GM23338 (cell line): ENCODE results near the gene TNNI3. TPM values are rescaled to one million over a fixed set of nuclear protein-coding genes. Genes with fewer than 3 reads are reported as not detected.
A peak's percentile ranks its signal among the peaks of the same experiment; 100 is the strongest.

Source experiments
- ATAC-seq: fragments of 200-7000 bp; cut with Tn5 transposase; 3 replicates; pipeline ENCODE4 v1.9.1; 2020
- DNase-seq: peaks from one replicate; pipeline ENCODE4 v3.0.0-alpha.2; 2015; ENCODE audit warnings: low spot score
- H2AFZ ChIP-seq: fragments of 200-600 bp; sonication (generic); 2 replicates; pipeline ENCODE4 v1.8.0; 2016; ENCODE audit warnings: antibody characterized with exemption, mild to moderate bottlenecking, moderate library complexity
- H3F3A ChIP-seq: fragments of 200-600 bp; sonication (generic); replicated peaks from 2 replicates; pipeline ENCODE4 v1.8.0; 2017; ENCODE audit warnings: antibody characterized with exemption, mixed run types, low read depth
- H3K27ac ChIP-seq: fragments of 200-600 bp; sonication (generic); 2 replicates; pipeline ENCODE4 v1.6.1; 2016; ENCODE audit warnings: low read depth
- H3K27me3 ChIP-seq: fragments of 200-600 bp; sonication (generic); 2 replicates; pipeline ENCODE4 v1.8.0; 2016; ENCODE audit warnings: mild to moderate bottlenecking, mixed run types, moderate library complexity; ENCODE audit not compliant: insufficient read depth
- H3K36me3 ChIP-seq: fragments of 200-600 bp; sonication (generic); 2 replicates; pipeline ENCODE4 v1.8.0; 2016; ENCODE audit warnings: mild to moderate bottlenecking; ENCODE audit not compliant: insufficient read depth
- H3K4me1 ChIP-seq: fragments of 200-600 bp; sonication (generic); 2 replicates; pipeline ENCODE4 v1.8.0; 2016; ENCODE audit warnings: mild to moderate bottlenecking, moderate library complexity; ENCODE audit not compliant: insufficient read depth
- H3K4me2 ChIP-seq: fragments of 200-600 bp; sonication (generic); 2 replicates; pipeline ENCODE4 v1.7.1; 2017; ENCODE audit warnings: mixed run types
- H3K4me3 ChIP-seq: fragments of 200-600 bp; sonication (generic); 2 replicates; pipeline ENCODE4 v1.6.1; 2016; ENCODE audit warnings: mixed run types
- H3K79me2 ChIP-seq: fragments of 200-600 bp; sonication (generic); replicated peaks from 2 replicates; pipeline ENCODE4 v1.8.0; 2017; ENCODE audit warnings: mild to moderate bottlenecking; ENCODE audit not compliant: insufficient read depth
- H3K9me2 ChIP-seq: fragments of 200-600 bp; sonication (generic); 2 replicates; pipeline ENCODE4 v1.8.0; 2017; ENCODE audit not compliant: insufficient read depth
- H4K20me1 ChIP-seq: fragments of 200-600 bp; sonication (generic); replicated peaks from 2 replicates; pipeline ENCODE4 v1.8.0; 2017; ENCODE audit warnings: mild to moderate bottlenecking; ENCODE audit not compliant: insufficient read depth
- H3K27ac Mint-ChIP-seq: 2 replicates; pipeline ENCODE4 v1.8.0; 2020; ENCODE audit warnings: inconsistent platforms, mild to moderate bottlenecking, moderate library complexity, mixed read lengths
- H3K27me3 Mint-ChIP-seq: 3 replicates; pipeline ENCODE4 v1.8.0; 2022; ENCODE audit warnings: low read depth, mild to moderate bottlenecking, moderate library complexity, mixed read lengths, inconsistent platforms; ENCODE audit not compliant: insufficient read depth, poor library complexity
- H3K36me3 Mint-ChIP-seq: 3 replicates; pipeline ENCODE4 v1.8.0; 2021; ENCODE audit warnings: low read depth, mild to moderate bottlenecking, inconsistent platforms, moderate library complexity, mixed read lengths
- H3K4me1 Mint-ChIP-seq: 3 replicates; pipeline ENCODE4 v1.8.0; 2020; ENCODE audit warnings: mild to moderate bottlenecking, inconsistent platforms, mixed read lengths
- H3K4me3 Mint-ChIP-seq: 3 replicates; pipeline ENCODE4 v1.8.0; 2021; ENCODE audit warnings: moderate library complexity, mild to moderate bottlenecking, inconsistent platforms, mixed read lengths
- H3K9me3 Mint-ChIP-seq: 3 replicates; pipeline ENCODE4 v1.8.0; 2020; ENCODE audit warnings: moderate library complexity, mild to moderate bottlenecking, inconsistent platforms, mixed read lengths
- CREB1 ChIP-seq: fragments of 250-450 bp; sonication (Bioruptor Pico); IDR thresholded peaks from 2 replicates; pipeline ENCODE4 v1.5.0; 2020; ENCODE audit warnings: low read depth, mild to moderate bottlenecking, moderate library complexity
- CTCF ChIP-seq, 2 experiments: fragments of 200-600 bp in 1 of 2; sonication (generic) in 1 of 2; conservative IDR thresholded peaks; 2 replicates each; pipeline versions ENCODE4 v1.5.1 to v1.6.1; 2016 to 2017; ENCODE audit warnings: antibody characterized with exemption in 2 of 2, low read depth in 2 of 2, mild to moderate bottlenecking in 2 of 2, moderate library complexity in 1 of 2
- ETS1 ChIP-seq: IDR thresholded peaks from 2 replicates; pipeline ENCODE4 v1.6.1; 2016; ENCODE audit warnings: antibody characterized with exemption
- EZH2 ChIP-seq: fragments of 200-600 bp; sonication (generic); IDR thresholded peaks from one replicate; pipeline ENCODE4 v1.8.0; 2017; ENCODE audit warnings: antibody characterized with exemption, mild to moderate bottlenecking, low read depth; ENCODE audit not compliant: unreplicated experiment
- EZH2phosphoT487 ChIP-seq: fragments of 200-600 bp; sonication (generic); IDR thresholded peaks from one replicate; pipeline ENCODE4 v1.8.1; 2018; ENCODE audit warnings: antibody characterized with exemption; ENCODE audit not compliant: unreplicated experiment
- JUNB ChIP-seq: IDR thresholded peaks from one replicate; pipeline ENCODE4 v1.6.1; 2016; ENCODE audit warnings: antibody characterized with exemption; ENCODE audit not compliant: unreplicated experiment
- NANOG ChIP-seq: IDR thresholded peaks from 2 replicates; pipeline ENCODE4 v1.6.1; 2016; ENCODE audit warnings: antibody characterized with exemption, borderline replicate concordance
- POLR2AphosphoS5 ChIP-seq: IDR thresholded peaks from 2 replicates; pipeline ENCODE4 v1.6.1; 2016; ENCODE audit warnings: antibody characterized with exemption, low read depth
- REST ChIP-seq: IDR thresholded peaks from one replicate; pipeline ENCODE4 v1.6.1; 2018; ENCODE audit warnings: antibody characterized with exemption; ENCODE audit not compliant: unreplicated experiment
- STAT1 ChIP-seq: IDR thresholded peaks from one replicate; pipeline ENCODE4 v1.6.1; 2016; ENCODE audit warnings: antibody characterized with exemption; ENCODE audit not compliant: unreplicated experiment
- ZNF331 ChIP-seq: fragments of 250-450 bp; sonication (Bioruptor Pico); IDR thresholded peaks from 2 replicates; pipeline ENCODE4 v1.5.0; 2020; ENCODE audit warnings: low read depth, mild to moderate bottlenecking, moderate library complexity
- polyA plus RNA-seq: library from polyadenylated mRNA; unstranded; fragments of >200 nt; fragmentation: Nextera tagmentation; extraction: Ambion mirVana; gene quantifications from 2 replicates; pipeline ENCODE4 v1.2.1, GENCODE V29; 2016
- total RNA-seq: library from RNA; depleted of rRNA; stranded (reverse); fragments of >200 nt; shearing (Covaris generic); gene quantifications from 2 replicates; pipeline ENCODE4 v1.2.3, GENCODE V29; 2014

The TNNI3 gene
- total and polyA plus RNA-seq, 2 experiments from 2014 or later: 21.5 to 150 TPM

- H2AFZ ChIP-seq: peak within 1 kb of the TSS; percentile 3; the same call in 1 of the 2 replicates
- Mint-ChIP-seq H3K27ac (peak within 1 kb of the TSS; percentile 99), H3K27me3 (peaks cover 9% of the 10 kb centered on the region), H3K4me1 (peaks cover 28% of the 10 kb centered on the region), H3K36me3 (no peaks in the 10 kb centered on the region; the same call in 2 of the 3 replicates), H3K9me3 (no peaks in the 10 kb centered on the region; the same call in 2 of the 3 replicates), H3K4me3 (peak within 1 kb of the TSS; percentile 96)
- H3K4me3 ChIP-seq: peak within 1 kb of the TSS; percentile 91
- no peak for DNase-seq
- no peak for ATAC-seq
- TF ChIP-seq CREB1 (CRISPR knock-in tag) (no peak), EZH2phosphoT487 (no peak), ZNF331 (CRISPR knock-in tag) (no peak), REST (no peak), NANOG (no peak), JUNB (no peak), POLR2AphosphoS5 (no peak), ETS1 (no peak)
- H3K4me2 ChIP-seq: peak within 1 kb of the TSS; percentile 99
- peaks cover 42% of the 10 kb centered on the region for H3K79me2 ChIP-seq
- H3K27me3 ChIP-seq: no peaks in the 10 kb centered on the region
- peaks cover 5% of the 10 kb centered on the region; the same call in 1 of the 2 replicates for H3F3A ChIP-seq
- H3K4me1 ChIP-seq: peaks cover 29% of the 10 kb centered on the region
- H3K36me3 ChIP-seq: no peaks in the 10 kb centered on the region
- H3K9me2 ChIP-seq: no peaks in the 10 kb centered on the region
- peak within 1 kb of the TSS; percentile 60 for H3K27ac ChIP-seq
- peaks cover 27% of the 10 kb centered on the region for H4K20me1 ChIP-seq
These were observed 40.5 kb downstream of the TNNI3 start, which contains the start of gene PPP1R12C for GRCh38 chr19:55116859-55117662. Gene PPP1R12C, minus strand, starts transcription at chr19:55117637. Its CDS starts 94 bp downstream, at chr19:55117543.

- Histone ChIP-seq H3K4me1 (peaks cover 29% of the 10 kb centered on the region), H3K79me2 (peaks cover 42% of the 10 kb centered on the region), H3K36me3 (no peaks in the 10 kb centered on the region), H3K27ac (no peak overlapping the region), H3K4me3 (peak overlapping the region; percentile 91), H4K20me1 (peaks cover 27% of the 10 kb centered on the region), H2AFZ (no peak overlapping the region), H3K27me3 (no peaks in the 10 kb centered on the region), H3F3A (peaks cover 5% of the 10 kb centered on the region; the same call in 1 of the 2 replicates), H3K9me2 (no peaks in the 10 kb centered on the region), H3K4me2 (peak overlapping the region; percentile 99)
- Mint-ChIP-seq H3K27me3 (peaks cover 9% of the 10 kb centered on the region), H3K4me3 (peak overlapping the region; percentile 89), H3K4me1 (peaks cover 28% of the 10 kb centered on the region), H3K9me3 (no peaks in the 10 kb centered on the region; the same call in 2 of the 3 replicates), H3K36me3 (no peaks in the 10 kb centered on the region; the same call in 2 of the 3 replicates), H3K27ac (peak overlapping the region; percentile 41; the same call in 1 of the 2 replicates)
- peak; percentile 2; the same call in 1 of the 3 replicates for ATAC-seq
- DNase-seq: peak; percentile 63
- TF ChIP-seq CREB1 (CRISPR knock-in tag) (no peak), ZNF331 (CRISPR knock-in tag) (no peak), CTCF (conservative IDR thresholded peaks at IDR 0.05; ENCODE audit: low read depth in 2 of 2) (no peak), STAT1 (no peak), EZH2phosphoT487 (no peak), EZH2 (no peak), JUNB (no peak)
These were observed 41.2 kb downstream of the TNNI3 start for GRCh38 chr19:55116232-55116858.
